ENCODE results near the gene ILDR2.
"Not testable (repeated sequence)": the region's sequence is repeated elsewhere in the genome, so short reads cannot be mapped to it uniquely, and the experiment has no call there.

The ILDR2 gene

GRCh38 chr1:166878173-166878917 lies 97.0 kb downstream of the ILDR2 start:
- H3K27me3 ChIP-seq (ENCODE audit: low read depth); H3K9me3 ChIP-seq; DNase-seq (ENCODE audit: low spot score in 2 of 2); H3K4me1 ChIP-seq; H3K36me3 ChIP-seq (replicated peaks); H3K4me3 ChIP-seq; in situ Hi-C loops (cut with MboI; ENCODE audit: low sequenced_read_pairs): not testable (repeated sequence)

DNA sequence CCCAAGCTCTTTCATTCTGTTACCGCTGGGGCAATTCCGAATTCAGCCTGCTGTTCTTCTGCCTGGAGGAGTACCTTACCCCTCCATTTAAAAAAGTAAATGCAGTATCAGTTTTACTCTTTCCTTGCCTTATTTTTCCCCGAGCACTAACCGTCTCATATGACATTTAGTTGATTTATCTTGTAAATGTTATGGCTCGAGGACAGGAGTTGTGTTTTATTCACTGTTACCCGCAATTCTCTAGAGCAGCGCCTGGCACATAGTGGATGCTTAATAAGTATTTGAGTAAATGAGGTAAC lies 98.9 kb downstream of the ILDR2 start:
- H3K4me3 ChIP-seq = peak overlapping the region; percentile 77
- no peaks in the 10 kb centered on the region; the same call in 1 of the 2 replicates for H3K9me3 ChIP-seq
- no peak for DNase-seq (ENCODE audit: low spot score in 2 of 2)
- in situ Hi-C loops (cut with MboI; ENCODE audit: low sequenced_read_pairs) = no loop called here
- H3K36me3 ChIP-seq (replicated peaks) = no peaks in the 10 kb centered on the region
- peaks cover 10% of the 10 kb centered on the region for H3K4me1 ChIP-seq
- H3K27me3 ChIP-seq (ENCODE audit: low read depth) = no peaks in the 10 kb centered on the region

DNA sequence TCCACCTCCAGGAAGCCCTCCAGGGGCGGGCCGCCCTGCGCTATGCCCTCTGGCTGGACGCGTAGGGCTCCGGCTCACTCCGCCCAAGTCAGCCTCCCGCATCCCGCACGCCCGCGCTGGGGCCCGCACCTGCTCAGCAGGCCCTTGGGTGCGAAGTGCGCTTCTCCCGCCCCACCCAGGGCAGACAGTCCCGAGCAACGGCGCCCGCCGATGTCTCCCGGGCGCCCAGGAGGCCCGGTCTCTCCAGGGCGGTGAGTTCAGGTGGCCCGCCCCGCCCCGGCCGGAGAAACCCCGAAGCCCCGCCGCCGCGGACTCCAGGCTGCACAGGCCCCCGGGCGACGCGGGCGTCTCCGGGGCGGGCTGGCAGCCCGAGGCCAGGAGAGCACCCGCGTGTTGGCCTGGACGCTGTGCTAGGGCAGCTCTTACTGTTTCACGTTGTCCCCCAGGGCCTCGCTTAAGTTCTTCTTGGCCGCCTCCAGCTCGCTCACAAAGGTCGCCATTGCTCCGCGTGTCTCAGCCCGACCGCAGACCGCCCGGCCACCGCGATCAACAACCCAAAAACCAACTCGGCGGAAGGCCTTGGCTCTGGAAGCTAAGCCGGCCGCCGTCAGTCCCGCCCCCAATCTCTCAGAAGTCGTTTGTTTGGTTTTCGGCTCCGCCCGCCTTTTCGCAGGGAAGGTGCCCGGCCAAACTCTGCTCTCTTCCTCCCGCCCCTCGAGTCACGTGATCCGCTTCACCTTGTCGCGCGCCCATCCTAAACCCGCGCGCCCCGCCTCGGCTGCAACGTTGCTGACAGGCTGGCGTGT lies 99.4 kb downstream of the ILDR2 start, which contains the start of gene TADA1:
Gene TADA1 (minus strand): TSS at position 531 of the 806 bp plus-strand sequence. CDS start 31 bp downstream, at position 500.
- H3K4me1 ChIP-seq = peaks cover 15% of the 10 kb centered on the region

DNA sequence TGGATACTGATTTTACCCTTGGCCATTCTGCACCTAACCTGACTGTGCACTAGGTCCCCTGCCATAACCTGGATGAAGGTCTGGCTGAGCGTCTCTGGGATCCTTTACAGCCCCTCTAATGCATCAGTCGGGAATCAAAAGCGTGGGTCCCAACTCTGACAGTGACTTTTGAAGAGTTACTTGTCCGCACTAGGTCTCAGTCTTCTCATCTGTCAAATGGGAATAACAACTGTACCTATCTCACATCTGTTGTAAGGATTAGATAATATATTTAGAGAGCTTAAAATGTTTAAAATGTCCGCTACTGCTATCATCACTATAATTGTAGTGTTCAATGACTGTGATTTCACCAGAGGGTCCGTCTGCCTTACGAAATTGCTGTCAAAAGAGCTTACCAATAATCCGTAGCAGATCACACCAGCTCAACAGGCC lies 100.0 kb downstream of the ILDR2 start:
- DNase-seq (ENCODE audit: low spot score in 2 of 2) = no peak
- Histone ChIP-seq H3K36me3 (replicated peaks) (no peaks in the 10 kb centered on the region), H3K9me3 (no peaks in the 10 kb centered on the region; the same call in 1 of the 2 replicates), H3K27me3 (ENCODE audit: low read depth) (no peaks in the 10 kb centered on the region), H3K4me3 (peak overlapping the region; percentile 77), H3K4me1 (peaks cover 15% of the 10 kb centered on the region)
- in situ Hi-C loops (cut with MboI; ENCODE audit: low sequenced_read_pairs) = no loop called here

More for the DNA sequence above, 99.4 kb downstream of the ILDR2 start, which contains the start of gene TADA1:
- H3K27me3 ChIP-seq (ENCODE audit: low read depth) = no peaks in the 10 kb centered on the region
- H3K36me3 ChIP-seq (replicated peaks) = no peaks in the 10 kb centered on the region
- in situ Hi-C loops (cut with MboI; ENCODE audit: low sequenced_read_pairs) = no loop called here
- H3K4me3 ChIP-seq = peak within 1 kb of the TSS; percentile 77
- H3K9me3 ChIP-seq = no peaks in the 10 kb centered on the region; the same call in 1 of the 2 replicates
- DNase-seq (ENCODE audit: low spot score in 2 of 2) = peak; percentile 97 to 99

- in situ Hi-C loops (cut with MboI; ENCODE audit: low sequenced_read_pairs) = no loop called here
- H3K4me1 ChIP-seq = peaks cover 15% of the 10 kb centered on the region
- no peak overlapping the region for H3K4me3 ChIP-seq
These were observed 100.9 kb downstream of the ILDR2 start for GRCh38 chr1:166874464-166874863.

DNA sequence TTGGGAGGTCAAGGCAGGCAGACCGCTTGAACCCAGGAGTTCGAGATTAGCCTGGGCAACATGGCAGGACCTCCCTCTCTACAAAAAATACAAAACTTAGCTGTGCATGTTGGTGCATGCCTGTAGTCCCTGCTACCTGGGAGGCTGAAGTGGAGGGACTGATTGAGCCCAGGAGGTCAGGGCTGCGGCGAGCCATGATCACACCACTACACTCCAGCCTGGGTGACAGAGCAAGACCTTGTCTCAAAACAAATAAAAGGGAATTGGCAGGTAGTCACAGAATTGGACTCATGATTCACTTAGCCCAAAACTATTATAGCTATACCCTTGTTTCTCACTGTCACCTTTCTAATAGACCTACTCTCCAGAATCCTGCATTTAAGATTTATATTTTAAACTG lies 104.8 kb downstream of the ILDR2 start:
- no peak for DNase-seq (ENCODE audit: low spot score in 2 of 2)
- no peaks in the 10 kb centered on the region for H3K9me3 ChIP-seq
- H3K27me3 ChIP-seq (ENCODE audit: low read depth) = no peaks in the 10 kb centered on the region
- H3K36me3 ChIP-seq (replicated peaks) = peaks cover 21% of the 10 kb centered on the region
- peaks cover 11% of the 10 kb centered on the region for H3K4me1 ChIP-seq
- no peak overlapping the region for H3K4me3 ChIP-seq
- in situ Hi-C loops (cut with MboI; ENCODE audit: low sequenced_read_pairs) = no loop called here

More at GRCh38 chr1:166874464-166874863, 100.9 kb downstream of the ILDR2 start:
- Histone ChIP-seq H3K36me3 (replicated peaks) (no peaks in the 10 kb centered on the region), H3K27me3 (ENCODE audit: low read depth) (no peaks in the 10 kb centered on the region), H3K9me3 (no peaks in the 10 kb centered on the region; the same call in 1 of the 2 replicates)
- peak; percentile 31 to 42 for DNase-seq (ENCODE audit: low spot score in 2 of 2)

GRCh38 chr1:166869318-166870099 lies 105.8 kb downstream of the ILDR2 start:
- no peak overlapping the region for H3K4me3 ChIP-seq
- in situ Hi-C loops (cut with MboI; ENCODE audit: low sequenced_read_pairs) = no loop called here
- H3K27me3 ChIP-seq (ENCODE audit: low read depth) = no peaks in the 10 kb centered on the region
- H3K36me3 ChIP-seq (replicated peaks) = peaks cover 21% of the 10 kb centered on the region
- DNase-seq (ENCODE audit: low spot score in 2 of 2) = no peak
- peaks cover 7% of the 10 kb centered on the region for H3K4me1 ChIP-seq
- H3K9me3 ChIP-seq = no peaks in the 10 kb centered on the region

DNA sequence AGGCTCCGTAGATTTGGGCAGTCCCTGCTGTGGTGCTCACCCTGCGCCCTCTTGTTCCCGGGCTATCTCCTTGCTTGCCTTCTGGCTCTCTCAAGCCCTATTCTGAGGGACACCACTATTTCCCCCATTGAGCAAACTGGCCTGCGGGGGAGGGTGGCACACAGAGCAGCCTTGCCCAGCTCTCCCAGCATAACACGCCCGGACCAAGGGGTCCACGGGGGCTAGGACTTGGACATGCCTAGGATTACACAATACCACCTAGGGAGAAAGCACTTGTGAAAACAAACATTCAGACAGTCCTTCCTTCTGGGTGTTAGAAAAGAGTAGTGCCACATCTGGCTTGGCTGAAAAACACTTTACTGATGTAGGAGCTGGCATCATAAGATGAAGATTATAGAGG lies 106.7 kb downstream of the ILDR2 start:
- Histone ChIP-seq H3K4me3 (no peak overlapping the region), H3K4me1 (peaks cover 7% of the 10 kb centered on the region), H3K27me3 (ENCODE audit: low read depth) (no peaks in the 10 kb centered on the region), H3K36me3 (replicated peaks) (peaks cover 21% of the 10 kb centered on the region), H3K9me3 (no peaks in the 10 kb centered on the region)
- in situ Hi-C loops (cut with MboI; ENCODE audit: low sequenced_read_pairs) = no loop called here
- no peak for DNase-seq (ENCODE audit: low spot score in 2 of 2)

- Histone ChIP-seq H3K36me3 (replicated peaks) (peaks cover 39% of the 10 kb centered on the region), H3K9me3 (no peaks in the 10 kb centered on the region), H3K4me3 (no peak overlapping the region), H3K27me3 (ENCODE audit: low read depth) (no peaks in the 10 kb centered on the region), H3K4me1 (no peaks in the 10 kb centered on the region; the same call in 1 of the 2 replicates)
- in situ Hi-C loops (cut with MboI; ENCODE audit: low sequenced_read_pairs) = no loop called here
- DNase-seq (ENCODE audit: low spot score in 2 of 2) = no peak
These were observed 109.4 kb downstream of the ILDR2 start for GRCh38 chr1:166865926-166866325.

- in situ Hi-C loops (cut with MboI; ENCODE audit: low sequenced_read_pairs) = no loop called here
- Histone ChIP-seq H3K4me1 (no peaks in the 10 kb centered on the region), H3K36me3 (replicated peaks) (peaks cover 73% of the 10 kb centered on the region)
These were observed 115.7 kb downstream of the ILDR2 start for GRCh38 chr1:166859597-166859996.

DNA sequence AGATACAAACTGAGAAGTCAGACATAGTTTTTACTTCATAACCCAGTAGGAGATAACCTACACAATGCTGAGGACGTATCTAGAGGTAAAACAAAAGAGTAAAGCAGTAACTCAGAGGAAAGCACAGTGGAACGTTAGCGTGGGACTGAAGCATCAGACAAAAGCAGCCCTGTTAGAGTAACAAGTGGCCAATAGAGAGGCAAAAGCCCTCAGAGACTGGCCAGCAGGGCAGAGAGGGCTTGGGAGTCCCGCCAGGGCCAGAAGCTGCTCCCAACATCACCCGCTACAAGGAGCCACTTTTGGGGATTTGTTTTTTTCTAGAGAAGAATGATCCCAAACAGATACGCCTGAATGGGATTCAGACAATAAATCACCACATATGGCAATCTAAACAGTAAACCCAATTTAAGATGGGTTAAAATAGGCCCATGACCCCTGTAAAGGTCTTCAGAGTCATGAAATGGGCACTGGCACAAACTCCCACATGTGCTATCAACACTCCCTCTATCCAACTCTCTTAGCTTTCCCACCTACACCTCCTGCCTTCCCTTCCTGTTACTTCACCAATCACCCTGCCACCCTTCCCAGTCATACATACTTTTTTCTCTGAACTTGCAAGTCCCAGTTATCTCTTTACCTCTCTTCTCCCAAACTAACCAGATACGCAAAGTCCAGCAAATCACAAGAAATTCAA lies 116.5 kb downstream of the ILDR2 start:
- Histone ChIP-seq H3K36me3 (replicated peaks) (peaks cover 81% of the 10 kb centered on the region), H3K9me3 (no peaks in the 10 kb centered on the region), H3K4me3 (no peak overlapping the region), H3K4me1 (no peaks in the 10 kb centered on the region), H3K27me3 (ENCODE audit: low read depth) (no peaks in the 10 kb centered on the region)
- in situ Hi-C loops (cut with MboI; ENCODE audit: low sequenced_read_pairs) = no loop called here
- DNase-seq (ENCODE audit: low spot score in 2 of 2) = no peak

More at GRCh38 chr1:166859597-166859996, 115.7 kb downstream of the ILDR2 start:
- Histone ChIP-seq H3K9me3 (no peaks in the 10 kb centered on the region), H3K4me3 (no peak overlapping the region), H3K27me3 (ENCODE audit: low read depth) (no peaks in the 10 kb centered on the region)
- DNase-seq (ENCODE audit: low spot score in 2 of 2) = no peak

All from HAP-1 (cell line).